ENCODE results near the gene ST8SIA2.

Gene ST8SIA2

DNA sequence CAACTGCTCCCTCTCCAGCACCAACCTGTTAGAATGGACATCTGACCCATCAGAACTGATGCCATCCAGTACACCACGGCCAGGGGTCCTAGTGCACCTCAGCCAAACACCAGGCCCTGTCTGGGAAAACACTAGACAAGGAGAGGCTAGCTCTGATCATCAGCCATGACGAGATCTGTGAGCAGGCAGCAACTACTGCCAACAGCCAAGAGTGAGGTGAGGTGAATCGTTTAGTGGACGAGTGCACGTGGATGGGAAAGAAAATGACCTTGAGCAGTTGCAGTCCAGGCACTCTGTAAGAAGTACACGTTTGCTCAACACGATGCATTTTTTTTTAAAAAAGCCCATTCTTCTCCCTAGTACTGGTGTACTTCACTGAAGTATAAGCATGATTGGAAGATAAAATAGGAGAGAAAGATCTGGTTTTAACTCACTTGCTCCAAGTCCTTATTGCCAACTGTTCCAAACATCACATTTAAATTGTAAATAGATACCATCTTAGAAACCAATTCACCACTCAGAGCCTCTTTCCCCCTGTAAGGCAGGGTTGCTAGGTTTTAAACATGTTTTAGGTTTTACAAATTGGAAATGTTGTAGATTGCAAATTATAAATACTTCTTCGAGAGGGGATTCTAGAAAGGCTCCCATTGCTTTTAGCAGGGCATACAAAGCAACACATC, 5.7 kb downstream of the ST8SIA2 start:
- DNase-seq (ENCODE audit: low read depth in 2 of 2) = no peak

- DNase-seq (ENCODE audit: low read depth in 2 of 2) = no peak
Observed at GRCh38 chr15:92400573-92400972, 6.9 kb downstream of the ST8SIA2 start.

DNA sequence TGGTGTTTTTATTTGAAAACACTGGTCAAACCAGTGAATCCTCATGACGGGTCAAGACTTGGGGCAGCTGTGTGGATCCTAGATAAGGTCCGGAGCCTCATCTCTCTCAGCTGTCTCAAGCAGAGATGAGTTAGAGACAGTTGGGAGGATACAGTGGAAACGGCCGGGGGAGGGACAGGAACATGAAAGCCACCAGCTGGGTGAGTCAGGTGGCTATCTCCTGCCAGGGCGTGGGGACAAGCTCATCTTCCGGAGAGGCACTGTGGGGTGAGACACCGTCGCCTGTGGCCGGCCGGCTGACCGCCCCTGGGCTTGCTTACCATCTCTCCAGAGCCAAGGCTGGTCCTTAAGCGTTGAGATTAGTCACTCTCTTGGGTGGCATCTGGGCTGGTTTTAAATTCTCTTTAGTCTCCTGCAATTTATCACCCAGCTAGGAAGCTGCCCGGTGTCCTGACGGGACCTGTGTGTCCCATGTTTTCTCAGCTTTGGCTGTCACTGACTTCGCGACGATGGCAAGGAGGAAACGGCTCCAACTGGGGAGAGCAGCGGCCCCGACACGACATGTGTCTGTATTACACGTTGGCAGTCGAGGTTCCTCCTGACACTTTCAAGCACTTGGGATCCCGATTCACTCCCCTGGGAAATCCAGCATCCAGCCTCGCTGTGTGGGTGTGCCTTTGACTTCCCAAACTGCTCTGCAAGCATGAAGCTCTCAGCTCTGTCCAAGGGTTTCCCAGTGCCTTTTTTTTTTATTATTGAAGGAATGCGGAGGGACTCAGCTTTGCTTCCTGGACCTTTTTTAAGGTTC, 7.5 kb downstream of the ST8SIA2 start:
- DNase-seq (ENCODE audit: low read depth in 2 of 2) = no peak

- no peak for DNase-seq (ENCODE audit: low read depth in 2 of 2)
Observed at GRCh38 chr15:92402751-92403150, 9.1 kb downstream of the ST8SIA2 start.

DNA sequence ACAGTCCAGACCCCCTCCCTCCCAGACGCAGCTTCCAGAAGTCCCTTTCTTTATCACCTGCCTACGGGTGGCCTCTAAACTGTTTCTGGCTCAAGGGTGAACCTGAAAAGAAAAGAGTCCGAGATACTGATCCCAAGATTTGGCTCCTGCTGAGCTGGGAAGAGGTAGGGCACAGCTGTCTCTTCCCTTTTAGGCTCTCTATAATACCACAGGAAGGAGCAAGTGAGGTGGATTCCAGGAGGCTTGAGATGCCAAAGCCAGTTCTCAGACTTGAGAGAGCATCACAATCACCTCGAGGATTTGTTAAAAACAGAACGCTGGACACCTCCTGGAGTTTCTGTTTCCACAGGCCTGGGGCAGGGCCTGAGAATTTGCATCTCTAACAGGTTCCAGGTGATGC, 12.3 kb downstream of the ST8SIA2 start:
- no peak for DNase-seq (ENCODE audit: low read depth in 2 of 2)

- no peak for DNase-seq (ENCODE audit: low read depth in 2 of 2)
Observed at GRCh38 chr15:92407321-92407720, 13.6 kb downstream of the ST8SIA2 start.

- DNase-seq (ENCODE audit: low read depth in 2 of 2) = no peak
Observed at GRCh38 chr15:92407916-92408315, 14.2 kb downstream of the ST8SIA2 start.

DNA sequence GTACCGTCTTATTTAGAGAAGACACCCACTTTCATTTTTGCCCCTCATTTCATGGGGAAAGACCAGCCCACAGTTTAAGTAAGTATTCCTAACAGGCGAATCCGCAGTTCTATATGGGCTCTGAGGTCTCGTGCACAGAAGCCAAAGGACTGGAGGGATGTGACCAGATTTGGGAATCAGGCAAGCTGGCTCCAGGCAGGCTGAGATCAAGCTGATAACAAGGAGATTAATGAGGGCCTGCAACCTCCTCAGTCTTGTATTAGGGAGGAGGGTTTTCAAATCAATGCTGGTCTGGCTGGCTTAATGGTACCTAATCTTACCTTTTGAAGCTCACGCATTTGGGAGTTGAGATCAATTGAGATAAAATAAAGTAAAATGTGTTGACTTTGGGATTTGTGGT, 15.3 kb downstream of the ST8SIA2 start:
- DNase-seq (ENCODE audit: low read depth in 2 of 2) = no peak

DNA sequence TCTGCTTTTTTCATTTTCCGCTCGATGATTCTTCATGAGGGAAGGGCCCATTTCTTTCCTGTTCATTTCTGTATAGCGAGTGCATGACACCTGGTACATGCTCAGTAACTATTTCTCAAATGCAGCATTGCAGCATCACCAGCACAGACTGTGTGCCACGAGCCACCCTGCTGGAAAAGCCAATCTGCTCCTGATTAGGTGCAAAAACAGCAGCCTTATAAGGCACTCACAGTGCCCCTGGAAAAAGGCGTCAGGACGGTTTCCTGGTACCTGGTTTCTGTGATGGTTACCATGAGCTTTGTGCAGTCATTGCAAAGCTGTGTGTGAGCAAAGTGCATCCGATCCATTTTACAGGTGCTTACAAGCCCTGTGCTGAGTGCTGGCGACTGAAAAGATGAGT, 15.8 kb downstream of the ST8SIA2 start:
- no peak for DNase-seq (ENCODE audit: low read depth in 2 of 2)

- no peak for DNase-seq (ENCODE audit: low read depth in 2 of 2)
Observed at GRCh38 chr15:92410537-92410936, 16.9 kb downstream of the ST8SIA2 start.

GRCh38 chr15:92411256-92411655, 17.6 kb downstream of the ST8SIA2 start:
- no peak for DNase-seq (ENCODE audit: low read depth in 2 of 2)

- DNase-seq (ENCODE audit: low read depth in 2 of 2) = no peak
Observed at GRCh38 chr15:92413510-92413909, 19.8 kb downstream of the ST8SIA2 start.

DNA sequence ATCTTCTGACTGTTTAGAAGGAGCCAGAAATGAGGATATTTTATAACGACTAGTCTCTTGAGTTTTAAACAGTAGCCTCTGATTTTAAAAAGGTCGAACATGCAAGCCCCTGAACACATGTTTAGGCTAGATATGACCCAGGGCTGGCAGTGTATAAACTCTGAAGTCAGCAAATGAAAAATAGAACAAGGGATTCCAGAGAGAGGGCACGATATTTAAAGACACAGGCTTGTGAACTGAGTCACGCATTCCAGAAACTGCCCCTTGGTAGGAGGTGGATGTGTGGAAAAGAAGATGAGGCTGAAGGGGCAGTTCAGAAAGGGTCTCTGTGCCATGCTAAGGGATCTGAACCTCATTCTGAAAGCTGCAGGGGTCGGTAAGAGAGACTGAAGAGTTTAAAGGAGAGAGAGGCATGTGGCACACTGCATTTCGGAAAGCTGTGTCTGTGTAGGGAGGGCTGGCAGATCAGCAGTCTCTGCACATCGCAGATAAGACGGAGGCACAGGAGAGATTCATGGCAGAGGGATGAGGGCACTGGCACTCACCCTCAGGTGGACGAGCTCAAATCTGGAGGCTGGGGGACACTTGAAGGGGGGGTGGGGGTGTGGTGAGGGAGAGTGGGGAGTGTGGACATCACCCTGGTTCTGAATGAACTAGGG, 22.1 kb downstream of the ST8SIA2 start:
- DNase-seq (ENCODE audit: low read depth in 2 of 2) = no peak

GRCh38 chr15:92416557-92416956, 22.9 kb downstream of the ST8SIA2 start:
- DNase-seq (ENCODE audit: low read depth in 2 of 2) = no peak

DNA sequence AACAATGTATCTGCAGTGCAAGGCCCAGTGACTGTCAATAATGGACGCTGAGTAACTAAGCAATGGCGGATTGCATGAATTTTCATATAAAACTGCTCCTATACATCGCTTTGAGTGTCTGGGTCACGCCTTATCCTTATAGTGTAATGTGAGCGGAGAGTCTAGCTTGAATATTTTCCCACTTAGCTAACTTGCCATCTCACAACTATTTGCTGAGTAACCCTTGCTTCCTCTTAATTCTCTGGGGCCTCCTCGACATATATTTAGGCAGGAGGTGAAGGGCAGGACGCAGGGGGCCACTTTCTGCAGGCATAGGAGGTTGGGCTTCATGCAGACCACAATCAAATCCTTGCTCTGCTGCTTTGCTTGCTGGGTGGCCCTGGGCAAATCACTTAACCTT, 24.0 kb downstream of the ST8SIA2 start:
- DNase-seq (ENCODE audit: low read depth in 2 of 2) = no peak

DNA sequence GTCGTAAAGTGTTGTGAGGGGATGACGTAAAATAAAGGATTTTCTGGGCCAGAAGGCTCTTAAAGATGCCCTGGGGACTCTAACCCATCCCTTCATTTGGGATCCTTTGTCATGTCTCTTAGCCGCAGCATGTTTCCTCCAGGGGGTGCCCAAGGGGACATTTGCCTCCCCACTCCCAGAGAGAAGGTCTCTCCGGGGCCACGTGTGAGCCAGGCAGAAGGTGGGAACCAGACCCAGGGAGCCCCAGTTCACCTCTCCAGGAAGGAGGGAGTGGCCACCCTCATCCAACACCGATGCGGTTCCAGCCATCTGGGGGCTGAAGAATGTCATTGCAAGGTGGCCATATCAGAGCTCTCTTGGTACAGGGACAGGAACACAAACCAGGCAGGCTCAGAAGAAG, 25.2 kb downstream of the ST8SIA2 start:
- DNase-seq (ENCODE audit: low read depth in 2 of 2) = no peak

DNA sequence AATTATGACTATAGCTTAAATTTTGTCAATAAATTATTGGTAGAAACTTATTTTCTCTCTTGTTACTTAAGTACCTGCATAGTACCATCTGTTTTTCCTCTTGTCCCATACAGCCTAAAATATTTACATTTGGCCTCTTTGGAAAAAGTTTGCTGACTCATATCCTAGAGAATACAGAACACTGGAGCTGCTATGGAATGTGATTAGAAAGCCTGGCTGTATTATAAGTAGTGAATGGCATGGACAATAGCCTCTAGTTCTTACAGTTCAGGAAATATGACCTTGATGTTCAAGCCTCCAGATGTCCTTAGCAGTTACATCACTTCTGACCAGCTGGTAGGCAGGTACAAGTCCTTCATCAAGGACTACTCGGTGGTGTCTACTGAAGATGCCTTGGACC, 28.3 kb downstream of the ST8SIA2 start:
- DNase-seq (ENCODE audit: low read depth in 2 of 2) = no peak

GRCh38 chr15:92425578-92426225, 32.0 kb downstream of the ST8SIA2 start:
- DNase-seq (ENCODE audit: low read depth in 2 of 2) = no peak

DNA sequence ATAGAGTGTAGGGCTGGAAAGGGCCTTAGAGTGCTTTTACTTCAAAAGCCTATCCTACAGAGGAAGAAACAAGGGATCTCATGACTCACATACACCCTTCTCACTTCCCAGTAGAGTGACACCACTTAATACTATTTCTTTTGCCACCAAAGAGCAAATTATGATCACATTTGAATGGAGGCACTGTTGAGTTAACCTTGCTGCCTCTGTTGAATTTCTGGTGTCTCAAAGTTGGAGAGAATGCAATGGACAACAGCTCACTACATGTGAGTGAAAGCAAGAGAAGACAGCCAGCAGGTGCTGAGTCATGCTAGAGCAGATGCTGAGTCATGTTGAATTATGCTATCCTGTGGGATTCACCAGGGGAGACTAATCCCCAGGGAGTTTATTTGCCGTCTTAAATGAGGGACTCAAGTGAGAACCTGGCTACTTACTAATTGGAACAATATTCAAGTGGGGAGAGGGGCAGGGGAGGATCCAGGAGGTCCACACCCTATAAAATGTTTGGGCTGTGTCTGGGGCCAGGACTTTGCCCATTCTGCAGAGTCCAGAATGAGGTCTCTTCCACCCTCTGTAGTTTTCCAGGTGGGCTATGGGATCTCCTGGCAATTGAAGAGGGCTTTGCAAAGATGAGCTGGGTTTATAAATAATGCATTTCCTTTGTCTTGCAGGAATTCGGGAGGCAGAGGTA, 35.8 kb downstream of the ST8SIA2 start:
- DNase-seq (ENCODE audit: low read depth in 2 of 2) = no peak

- DNase-seq (ENCODE audit: low read depth in 2 of 2) = no peak
Observed at GRCh38 chr15:92430069-92430440, 36.4 kb downstream of the ST8SIA2 start.

GRCh38 chr15:92435145-92435544, 41.5 kb downstream of the ST8SIA2 start:
- no peak for DNase-seq (ENCODE audit: low read depth in 2 of 2)

DNA sequence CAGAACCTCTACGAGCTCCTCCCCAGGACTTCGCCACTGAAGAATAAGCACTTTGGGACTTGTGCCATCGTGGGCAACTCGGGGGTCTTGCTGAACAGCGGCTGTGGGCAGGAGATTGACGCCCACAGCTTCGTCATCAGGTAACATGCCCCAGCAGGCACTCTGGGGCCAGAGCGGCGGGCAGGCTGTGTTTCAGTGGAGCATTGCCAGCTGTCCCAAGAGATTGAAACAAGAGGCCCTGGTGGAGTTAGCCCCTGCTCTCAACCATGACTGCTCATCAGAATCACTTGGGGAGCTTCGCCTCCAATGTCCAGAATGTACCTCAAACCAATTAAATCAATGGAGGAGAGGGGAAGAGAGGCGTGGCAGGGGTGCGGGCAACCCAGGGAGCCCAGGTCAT, 44.8 kb downstream of the ST8SIA2 start:
- DNase-seq (ENCODE audit: low read depth in 2 of 2) = no peak

Measured in activated CD4-positive, alpha-beta T cell treated with anti-CD3 and anti-CD28 coated beads for 24 hours (primary cell).